Activated naive CD4-positive, alpha-beta T cell treated with anti-CD3 and anti-CD28 coated beads, Interleukin-2, amount 50 U/mL, for 16 hours (primary cell): Measurements from ENCODE around the gene RSPO4.

Experiments used
- DNase-seq: peaks from one replicate; pipeline ENCODE4 v3.0.0-alpha.2; 2020

Gene RSPO4

GRCh38 chr20:940926-941325, 61.2 kb downstream of the RSPO4 start:
- DNase-seq, result no peak

- no peak for DNase-seq
Observed at GRCh38 chr20:939606-940005, 62.5 kb downstream of the RSPO4 start.

- no peak for DNase-seq
Observed at GRCh38 chr20:934186-934840, 67.8 kb downstream of the RSPO4 start.

GRCh38 chr20:933029-933428, 69.1 kb downstream of the RSPO4 start:
- no peak for DNase-seq

- DNase-seq, result no peak
Observed at GRCh38 chr20:931401-931800, 70.7 kb downstream of the RSPO4 start.

GRCh38 chr20:926670-927069, 75.4 kb downstream of the RSPO4 start:
- DNase-seq, result no peak

GRCh38 chr20:925516-925915, 76.6 kb downstream of the RSPO4 start:
- DNase-seq, result no peak

GRCh38 chr20:924639-925038, 77.5 kb downstream of the RSPO4 start:
- DNase-seq, result no peak

GRCh38 chr20:922781-923180, 79.3 kb downstream of the RSPO4 start:
- no peak for DNase-seq

- no peak for DNase-seq
Observed at GRCh38 chr20:921068-921467, 81.0 kb downstream of the RSPO4 start.

- DNase-seq, result no peak
Observed at GRCh38 chr20:920311-920710, 81.8 kb downstream of the RSPO4 start.

GRCh38 chr20:919491-919916, 82.6 kb downstream of the RSPO4 start:
- no peak for DNase-seq

GRCh38 chr20:917416-917815, 84.7 kb downstream of the RSPO4 start:
- no peak for DNase-seq

- no peak for DNase-seq
Observed at GRCh38 chr20:916825-917224, 85.3 kb downstream of the RSPO4 start.

GRCh38 chr20:916125-916799, 85.8 kb downstream of the RSPO4 start, which contains the start of gene ANGPT4:
TSS of gene ANGPT4 (minus strand) at chr20:916334. CDS start at chr20:916214, 120 bp downstream.
- DNase-seq, result no peak

GRCh38 chr20:914727-915498, 87.2 kb downstream of the RSPO4 start:
- DNase-seq, result no peak

GRCh38 chr20:913306-913849, 88.7 kb downstream of the RSPO4 start:
- no peak for DNase-seq

- DNase-seq, result no peak
Observed at GRCh38 chr20:911882-912600, 90.1 kb downstream of the RSPO4 start.

GRCh38 chr20:910870-911770, 91.0 kb downstream of the RSPO4 start:
- no peak for DNase-seq

GRCh38 chr20:910132-910869, 91.8 kb downstream of the RSPO4 start:
- DNase-seq, result no peak

- DNase-seq, result no peak
Observed at GRCh38 chr20:909641-910040, 92.5 kb downstream of the RSPO4 start.
